HepG2 (cell line): ENCODE results near the gene APOC1. TPM values are rescaled to one million over a fixed set of nuclear protein-coding genes. Genes with fewer than 3 reads are reported as not detected.
A peak's percentile ranks its signal among the peaks of the same experiment; 100 is the strongest.

ENCODE experiments used
- ATAC-seq: fragments of 200-7000 bp; cut with Tn5 transposase; 3 replicates; pipeline ENCODE4 v1.9.1; 2020; ENCODE audit warnings: mild to moderate bottlenecking, moderate library complexity
- BruUV-seq: library from RNA; stranded (reverse); fragments of 400-500 nt; replicated peaks from 2 replicates; lab custom pipeline; 2021; lab: Mats Ljungman, UMichigan
- CTCF ChIA-PET: fragments of 300-600 bp; formaldehyde crosslinking; extraction: SDS; loops from one replicate; lab custom pipeline; 2021; ENCODE audit warnings: low total read pairs, inconsistent platforms, low intra/inter-chr PET ratio; lab: Yijun Ruan, JAX
- POLR2A ChIA-PET: fragments of 350-600 bp; sonication (Branson Sonifier 250); formaldehyde crosslinking; loops from one replicate; lab custom pipeline; 2020; ENCODE audit warnings: antibody characterized with exemption, inconsistent platforms; lab: Yijun Ruan, JAX
- DNase-seq: peaks from one replicate; pipeline ENCODE4 v3.0.0-alpha.2; 2015; ENCODE audit warnings: low spot score
- FAIRE-seq: peaks from 3 replicates; lab custom pipeline; 2011; peaks lifted over from hg19 to GRCh38; lab: Jason Lieb, UNC
- H2AFZ ChIP-seq: one replicate; pipeline ENCODE4 v1.6.1; 2011; ENCODE audit warnings: low read length, inconsistent platforms
- H3K27ac ChIP-seq: fragments of 300-600 bp; 3 replicates; pipeline ENCODE4 v1.8.0; 2011; ENCODE audit warnings: mixed run types, mild to moderate bottlenecking, mixed read lengths, low read length, inconsistent platforms; ENCODE audit not compliant: insufficient read depth; ENCODE audit errors: extremely low read length
- H3K27me3 ChIP-seq, 2 experiments: fragments of 200-600 bp in 1 of 2; 2 replicates in 1 of 2; 3 replicates in 1 of 2; pipeline versions ENCODE4 v1.6.0 to v1.8.0; 2011; ENCODE audit warnings: low read length in 2 of 2, mild to moderate bottlenecking in 2 of 2, moderate library complexity in 2 of 2, inconsistent platforms in 1 of 2; ENCODE audit not compliant: insufficient read depth in 2 of 2, control insufficient read depth in 1 of 2
- H3K36me3 ChIP-seq, 2 experiments: fragments of 200-600 bp in 1 of 2; replicated peaks in 1 of 2; 2 replicates in 1 of 2; 3 replicates in 1 of 2; pipeline versions ENCODE4 v1.5.1 to v1.8.0; 2011; ENCODE audit warnings: low read length in 2 of 2, inconsistent platforms in 1 of 2; ENCODE audit not compliant: insufficient read depth in 2 of 2, control insufficient read depth in 1 of 2
- H3K4me1 ChIP-seq: 2 replicates; pipeline ENCODE4 v1.5.1; 2012; ENCODE audit warnings: low read length, inconsistent platforms; ENCODE audit not compliant: insufficient read depth
- H3K4me2 ChIP-seq: 2 replicates; pipeline ENCODE4 v1.6.0; 2011; ENCODE audit warnings: low read depth, low read length, inconsistent platforms
- H3K4me3 ChIP-seq, 3 experiments: fragments of 200-600 bp in 1 of 3; sonication (generic), shearing (Covaris generic) in 1 of 3; replicated peaks in 1 of 3; 2 replicates each; pipeline ENCODE4 v1.5.1; 2011 to 2016; ENCODE audit warnings: low read length in 3 of 3, inconsistent platforms in 2 of 3, low read depth in 2 of 3, mild to moderate bottlenecking in 2 of 3, control low read depth in 1 of 3, mixed read lengths in 1 of 3; ENCODE audit not compliant: insufficient read depth in 1 of 3
- H3K79me2 ChIP-seq: one replicate; pipeline ENCODE4 v1.6.1; 2011; ENCODE audit warnings: low read length, inconsistent platforms; ENCODE audit not compliant: insufficient read depth
- H3K9ac ChIP-seq: 2 replicates; pipeline ENCODE4 v1.6.0; 2011; ENCODE audit warnings: mild to moderate bottlenecking, low read depth, low read length, inconsistent platforms; ENCODE audit not compliant: insufficient read depth
- H3K9me3 ChIP-seq: 2 replicates; pipeline ENCODE4 v1.5.1; 2012; ENCODE audit warnings: mild to moderate bottlenecking, low read length
- H4K20me1 ChIP-seq: 2 replicates; pipeline ENCODE4 v1.6.0; 2011; ENCODE audit warnings: inconsistent platforms, mild to moderate bottlenecking, low read length, moderate library complexity; ENCODE audit not compliant: insufficient read depth
- BORCS8-MEF2B ChIP-seq: sonication (generic); formaldehyde crosslinking; IDR thresholded peaks from 2 replicates; pipeline ENCODE4 v1.8.0; 2022; ENCODE audit warnings: mild to moderate bottlenecking, missing genetic modification reagents
- CREB1 ChIP-seq, 2 experiments: fragments of 450-650 bp in 1 of 2; IDR thresholded peaks; 2 replicates each; pipeline ENCODE4 v1.6.1; 2016 to 2017; ENCODE audit warnings: control low read depth in 1 of 2, mild to moderate bottlenecking in 1 of 2, missing compliant biosample characterization in 1 of 2, missing genetic modification characterization in 1 of 2
- EP300 ChIP-seq, 3 experiments: sonication (generic) in 1 of 3; formaldehyde crosslinking in 1 of 3; IDR thresholded peaks; 2 replicates each; pipeline versions ENCODE4 v1.5.1 to v1.6.1; 2011 to 2020; ENCODE audit warnings: low read depth in 2 of 3, low read length in 2 of 3, borderline replicate concordance in 1 of 3, improper control_type of control experiment in 1 of 3, mild to moderate bottlenecking in 1 of 3, missing genetic modification reagents in 1 of 3, moderate library complexity in 1 of 3
- FOXM1 ChIP-seq: sonication (generic); formaldehyde crosslinking; IDR thresholded peaks from 2 replicates; pipeline ENCODE4 v1.5.0; 2020; ENCODE audit warnings: missing genetic modification reagents
- HCFC1 ChIP-seq: fragments of 150-350 bp; IDR thresholded peaks from 2 replicates; pipeline ENCODE4 v1.6.1; 2014; ENCODE audit warnings: low read depth, low read length
- KDM4B ChIP-seq: sonication (generic); formaldehyde crosslinking; IDR thresholded peaks from 2 replicates; pipeline ENCODE4 v1.4.0; 2020; ENCODE audit warnings: missing genetic modification reagents
- MEIS2 ChIP-seq: sonication (generic); formaldehyde crosslinking; IDR thresholded peaks from 2 replicates; pipeline ENCODE4 v1.9.0; 2021; ENCODE audit warnings: mild to moderate bottlenecking, missing genetic modification reagents
- NFYC ChIP-seq: IDR thresholded peaks from 2 replicates; pipeline ENCODE4 v1.6.1; 2016; ENCODE audit warnings: missing genetic modification reagents, missing compliant biosample characterization
- RBFOX2 ChIP-seq: fragments of 200-400 bp; formaldehyde crosslinking; IDR thresholded peaks from 2 replicates; pipeline ENCODE4 v1.6.1; 2017; ENCODE audit warnings: low read depth, mild to moderate bottlenecking, low read length
- ZBTB14 ChIP-seq: sonication (generic); formaldehyde crosslinking; IDR thresholded peaks from 2 replicates; pipeline ENCODE4 v1.4.0; 2020; ENCODE audit warnings: missing genetic modification reagents
- ZBTB7B ChIP-seq: sonication (generic); formaldehyde crosslinking; IDR thresholded peaks from 2 replicates; pipeline ENCODE4 v1.4.0; 2020; ENCODE audit warnings: missing genetic modification reagents
- ZNF234 ChIP-seq: sonication (generic); formaldehyde crosslinking; conservative IDR thresholded peaks from 2 replicates; pipeline ENCODE4 v1.5.1; 2020; ENCODE audit warnings: mild to moderate bottlenecking, missing genetic modification reagents
- ZNF30 ChIP-seq: sonication (generic); formaldehyde crosslinking; IDR thresholded peaks from 2 replicates; pipeline ENCODE4 v1.5.0; 2020; ENCODE audit warnings: mild to moderate bottlenecking, missing genetic modification reagents
- ZNF772 ChIP-seq: sonication (generic); formaldehyde crosslinking; IDR thresholded peaks from 2 replicates; pipeline ENCODE4 v1.5.0; 2020; ENCODE audit warnings: mild to moderate bottlenecking, missing genetic modification reagents
- ZSCAN25 ChIP-seq: sonication (generic); formaldehyde crosslinking; IDR thresholded peaks from 2 replicates; pipeline ENCODE4 v1.8.0; 2022; ENCODE audit warnings: mild to moderate bottlenecking, missing genetic modification reagents
- ZSCAN31 ChIP-seq: sonication (generic); formaldehyde crosslinking; IDR thresholded peaks from 2 replicates; pipeline ENCODE4 v1.5.0; 2020; ENCODE audit warnings: low read depth, mild to moderate bottlenecking, missing genetic modification reagents
- WGBS: methylation state at CpG from one replicate; pipeline ENCODE4 v1.1.6; 2017; ENCODE audit warnings: low lambda C conversion rate; 5-methylcytosine and 5-hydroxymethylcytosine counted together
- in situ Hi-C: cut with HindIII; loops from 2 replicates; pipeline ENCODE4 v1.10.0; 2017; ENCODE audit warnings: low pct_unique_long_range_greater_than_20kb; ENCODE audit not compliant: extremely low pct_ligation_motif_present
- intact Hi-C: fragments of 100-400 bp; cut with micrococcal nuclease; formaldehyde crosslinking; loops from one replicate; pipeline ENCODE4 v1.10.0; 2022; ENCODE audit not compliant: unreplicated experiment
- polyA plus RNA-seq, 8 experiments: library from polyadenylated mRNA; depleted of rRNA in 3 of 8; stranded (reverse) in 7 of 8; unstranded in 1 of 8; fragments of >200 nt; fragmentation: Illumina TruSeq in 4 of 8; extraction: Trizol in 4 of 8; gene quantifications; 2 replicates each; pipeline versions ENCODE4 v1.2.1 to v1.2.3, GENCODE V29; 2011 to 2016; ENCODE audit warnings: low read depth in 4 of 8, missing spikeins in 1 of 8, mixed read lengths in 1 of 8; ENCODE audit not compliant: insufficient read depth in 1 of 8
- total RNA-seq, 5 experiments: library from RNA; depleted of rRNA; stranded (reverse); fragments of >200 nt; fragmentation: Illumina TruSeq; extraction: Trizol; gene quantifications; 2 replicates each; pipeline ENCODE4 v1.2.3, GENCODE V29; 2016; ENCODE audit warnings: low read depth in 1 of 5
- TF ChIP-seq, protein P1 (sequence below): sonication (generic); formaldehyde crosslinking; IDR thresholded peaks from 2 replicates; pipeline ENCODE4 v1.8.1; 2023; ENCODE audit warnings: mild to moderate bottlenecking, missing genetic modification reagents
- TF ChIP-seq, protein P2 (sequence below): sonication (generic); formaldehyde crosslinking; IDR thresholded peaks from 2 replicates; pipeline ENCODE4 v1.5.0; 2020; ENCODE audit warnings: mild to moderate bottlenecking, missing genetic modification reagents
- TF ChIP-seq, protein P3 (sequence below): sonication (generic); formaldehyde crosslinking; IDR thresholded peaks from 2 replicates; pipeline ENCODE4 v1.5.1; 2020; ENCODE audit warnings: missing genetic modification reagents, mild to moderate bottlenecking, borderline replicate concordance

APOC1 gene
- total and polyA plus RNA-seq, 2 of the 13 experiments (the other 11 are each of a cell fraction or from before 2014, with no cell fraction given): 600 to 1,235 TPM

GRCh38 chr19:44903216-44903601, 11.2 kb upstream of the APOC1 start:
- in situ Hi-C loops (no loop called here), intact Hi-C loops (no loop called here)
- DNase-seq: no peak
- H4K20me1 ChIP-seq: peaks cover 14% of the 10 kb centered on the region
- CTCF ChIA-PET: interaction anchor here (1.3 to 3.6 kb wide), 3 partner anchors 21 to 53 kb away, joined by 3 to 51 read pairs (median 4); no protein-coding TSS in a partner anchor
- peak overlapping the region in 1 of 3 experiments; percentile 31; a peak in 1 of 6 replicates for H3K4me3 ChIP-seq
- H3K27ac ChIP-seq: peak overlapping the region; percentile 90
- peaks cover 24% of the 10 kb centered on the region for H3K79me2 ChIP-seq
- WGBS: 78% methylated on average over 15 of the region's 15 CpGs
- H3K27me3 ChIP-seq: no peaks in the 10 kb centered on the region; a peak in 1 of 5 replicates
- H3K36me3 ChIP-seq: peaks cover 25 to 46% of the 10 kb centered on the region in 2 experiments
- ATAC-seq: no peak
- no peak for FAIRE-seq
- POLR2A ChIA-PET: interaction anchor here (1.0 to 14.7 kb wide), 14 partner anchors 8 to 156 kb away, joined by 3 to 317 read pairs (median 20); partner anchors contain the start of genes APOC1, APOC2, CLPTM1 and NECTIN2
- BruUV-seq: no TSS peak
- no peaks in the 10 kb centered on the region for H3K9me3 ChIP-seq
- 0 out of 2 replicates have a peak overlapping the region, but pooled peaks have one; percentile 13 for H3K9ac ChIP-seq
- peak overlapping the region; percentile 88 for H3K4me2 ChIP-seq
- peaks cover 45% of the 10 kb centered on the region for H3K4me1 ChIP-seq
- no peak overlapping the region for H2AFZ ChIP-seq
- no peak for TF ChIP-seq NFYC (CRISPR knock-in tag)
- TF ChIP-seq MEIS2 (CRISPR knock-in tag): no peak
- no peak; the same call in 1 of the 2 replicates for TF ChIP-seq RBFOX2
- no peak for TF ChIP-seq ZBTB7B (CRISPR knock-in tag)
- TF ChIP-seq BORCS8-MEF2B: no peak
- no peak for TF ChIP-seq EP300 (IDR thresholded peaks at IDR 0.05; ENCODE audit: low read depth in 2 of 2, low read length in 2 of 2)
- TF ChIP-seq EP300 (CRISPR knock-in tag; IDR thresholded peaks at IDR 0.05; ENCODE audit: borderline replicate concordance): no peak
- TF ChIP-seq HCFC1: no peak
- TF ChIP-seq ZBTB14: no peak
- TF ChIP-seq ZNF234 (CRISPR knock-in tag): no peak
- TF ChIP-seq, protein P1, sequence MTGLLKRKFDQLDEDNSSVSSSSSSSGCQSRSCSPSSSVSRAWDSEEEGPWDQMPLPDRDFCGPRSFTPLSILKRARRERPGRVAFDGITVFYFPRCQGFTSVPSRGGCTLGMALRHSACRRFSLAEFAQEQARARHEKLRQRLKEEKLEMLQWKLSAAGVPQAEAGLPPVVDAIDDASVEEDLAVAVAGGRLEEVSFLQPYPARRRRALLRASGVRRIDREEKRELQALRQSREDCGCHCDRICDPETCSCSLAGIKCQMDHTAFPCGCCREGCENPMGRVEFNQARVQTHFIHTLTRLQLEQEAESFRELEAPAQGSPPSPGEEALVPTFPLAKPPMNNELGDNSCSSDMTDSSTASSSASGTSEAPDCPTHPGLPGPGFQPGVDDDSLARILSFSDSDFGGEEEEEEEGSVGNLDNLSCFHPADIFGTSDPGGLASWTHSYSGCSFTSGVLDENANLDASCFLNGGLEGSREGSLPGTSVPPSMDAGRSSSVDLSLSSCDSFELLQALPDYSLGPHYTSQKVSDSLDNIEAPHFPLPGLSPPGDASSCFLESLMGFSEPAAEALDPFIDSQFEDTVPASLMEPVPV (CRISPR knock-in tag): no peak
- TF ChIP-seq FOXM1 (CRISPR knock-in tag): no peak
- no peak for TF ChIP-seq ZNF30
- no peak for TF ChIP-seq ZNF772
- no peak for TF ChIP-seq CREB1 (IDR thresholded peaks at IDR 0.05)
- no peak for TF ChIP-seq CREB1 (CRISPR knock-in tag; IDR thresholded peaks at IDR 0.05)
- no peak for TF ChIP-seq KDM4B
- TF ChIP-seq, protein P2, sequence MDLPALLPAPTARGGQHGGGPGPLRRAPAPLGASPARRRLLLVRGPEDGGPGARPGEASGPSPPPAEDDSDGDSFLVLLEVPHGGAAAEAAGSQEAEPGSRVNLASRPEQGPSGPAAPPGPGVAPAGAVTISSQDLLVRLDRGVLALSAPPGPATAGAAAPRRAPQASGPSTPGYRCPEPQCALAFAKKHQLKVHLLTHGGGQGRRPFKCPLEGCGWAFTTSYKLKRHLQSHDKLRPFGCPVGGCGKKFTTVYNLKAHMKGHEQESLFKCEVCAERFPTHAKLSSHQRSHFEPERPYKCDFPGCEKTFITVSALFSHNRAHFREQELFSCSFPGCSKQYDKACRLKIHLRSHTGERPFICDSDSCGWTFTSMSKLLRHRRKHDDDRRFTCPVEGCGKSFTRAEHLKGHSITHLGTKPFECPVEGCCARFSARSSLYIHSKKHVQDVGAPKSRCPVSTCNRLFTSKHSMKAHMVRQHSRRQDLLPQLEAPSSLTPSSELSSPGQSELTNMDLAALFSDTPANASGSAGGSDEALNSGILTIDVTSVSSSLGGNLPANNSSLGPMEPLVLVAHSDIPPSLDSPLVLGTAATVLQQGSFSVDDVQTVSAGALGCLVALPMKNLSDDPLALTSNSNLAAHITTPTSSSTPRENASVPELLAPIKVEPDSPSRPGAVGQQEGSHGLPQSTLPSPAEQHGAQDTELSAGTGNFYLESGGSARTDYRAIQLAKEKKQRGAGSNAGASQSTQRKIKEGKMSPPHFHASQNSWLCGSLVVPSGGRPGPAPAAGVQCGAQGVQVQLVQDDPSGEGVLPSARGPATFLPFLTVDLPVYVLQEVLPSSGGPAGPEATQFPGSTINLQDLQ (CRISPR knock-in tag): no peak
- no peak for TF ChIP-seq ZSCAN31
- no peak for TF ChIP-seq ZSCAN25 (CRISPR knock-in tag)
- TF ChIP-seq, protein P3, sequence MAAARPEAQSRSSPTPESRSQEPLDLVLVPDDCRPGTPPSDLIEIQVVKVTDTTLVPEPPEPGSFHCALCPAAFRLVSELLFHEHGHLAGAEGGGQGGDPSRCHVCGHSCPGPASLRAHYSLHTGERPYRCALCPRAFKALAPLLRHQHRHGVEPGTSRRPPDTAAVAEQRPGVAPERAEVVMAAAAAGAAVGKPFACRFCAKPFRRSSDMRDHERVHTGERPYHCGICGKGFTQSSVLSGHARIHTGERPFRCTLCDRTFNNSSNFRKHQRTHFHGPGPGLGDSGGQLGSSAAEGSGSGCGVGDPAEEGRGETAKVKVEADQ: no peak
